GM12878 (cell line): ENCODE measurements around the gene MAGI1. TPM values are rescaled to one million over a fixed set of nuclear protein-coding genes. Genes with fewer than 3 reads are reported as not detected.

Experiments
- ATAC-seq: fragments of 200-7000 bp; cut with Tn5 transposase; 3 replicates; pipeline ENCODE4 v1.9.1; 2020; ENCODE audit warnings: mild to moderate bottlenecking, moderate library complexity
- BruUV-seq: library from RNA; stranded (reverse); fragments of 400-500 nt; replicated peaks from 2 replicates; lab custom pipeline; 2021; lab: Mats Ljungman, UMichigan
- CTCF ChIA-PET: fragments of 300-600 bp; sonication (Branson Sonifier 250); formaldehyde crosslinking; extraction: SDS; loops from one replicate; lab custom pipeline; 2021; ENCODE audit warnings: inconsistent platforms; lab: Yijun Ruan, JAX
- POLR2A ChIA-PET: fragments of 350-600 bp; formaldehyde crosslinking; extraction: SDS; loops from one replicate; lab custom pipeline; 2021; ENCODE audit warnings: inconsistent platforms; lab: Charles Lee
- RAD21 ChIA-PET: fragments of 300-600 bp; sonication (Branson Sonifier 250); formaldehyde crosslinking; loops from one replicate; lab custom pipeline; 2023; ENCODE audit warnings: antibody characterized with exemption; ENCODE audit not compliant: unreplicated experiment; lab: Charles Lee
- SMC1A ChIA-PET: fragments of 300-600 bp; sonication (Branson Sonifier 250); formaldehyde crosslinking; loops from one replicate; lab custom pipeline; 2023; ENCODE audit not compliant: unreplicated experiment, uncharacterized antibody; lab: Charles Lee
- DNase-seq: peaks from one replicate; pipeline ENCODE4 v3.0.0-alpha.2; 2011; ENCODE audit warnings: low read depth, low spot score
- FAIRE-seq: peaks from 3 replicates; lab custom pipeline; 2011; peaks lifted over from hg19 to GRCh38; lab: Jason Lieb, UNC
- H2AFZ ChIP-seq: 2 replicates; pipeline ENCODE4 v1.6.0; 2011; ENCODE audit warnings: low read depth, low read length, control low read depth; ENCODE audit not compliant: control insufficient read depth
- H3K27ac ChIP-seq: 2 replicates; pipeline ENCODE4 v1.5.1; 2011; ENCODE audit warnings: control low read depth; ENCODE audit not compliant: control insufficient read depth, insufficient read depth
- H3K27me3 ChIP-seq, 2 experiments: replicated peaks in 1 of 2; 2 replicates each; pipeline versions ENCODE4 v1.6.0 to v1.6.1; 2011; ENCODE audit warnings: low read length in 1 of 2; ENCODE audit not compliant: control insufficient read depth in 2 of 2, insufficient read depth in 2 of 2
- H3K36me3 ChIP-seq, 2 experiments: 2 replicates each; pipeline ENCODE4 v1.5.1; 2011; ENCODE audit warnings: low read length in 1 of 2; ENCODE audit not compliant: control insufficient read depth in 2 of 2, insufficient read depth in 2 of 2
- H3K4me1 ChIP-seq: 2 replicates; pipeline ENCODE4 v1.6.1; 2011; ENCODE audit warnings: mild to moderate bottlenecking, low read length, moderate library complexity, mixed read lengths; ENCODE audit not compliant: control insufficient read depth, insufficient read depth
- H3K4me2 ChIP-seq: 2 replicates; pipeline ENCODE4 v1.6.0; 2011; ENCODE audit warnings: control low read depth; ENCODE audit not compliant: control insufficient read depth, insufficient read depth
- H3K4me3 ChIP-seq: fragments of 200-600 bp; sonication (generic); 2 replicates; pipeline ENCODE4 v1.5.1; 2016
- H3K79me2 ChIP-seq: 2 replicates; pipeline ENCODE4 v1.6.0; 2011; ENCODE audit warnings: low read length; ENCODE audit not compliant: control insufficient read depth, insufficient read depth
- H3K9ac ChIP-seq: 2 replicates; pipeline ENCODE4 v1.8.0; 2011; ENCODE audit warnings: low read length, control low read depth, mixed read lengths; ENCODE audit not compliant: control insufficient read depth, insufficient read depth
- H3K9me3 ChIP-seq: replicated peaks from 3 replicates; pipeline ENCODE4 v1.5.1; 2011; ENCODE audit warnings: mild to moderate bottlenecking, low read length; ENCODE audit not compliant: control insufficient read depth, insufficient read depth
- H4K20me1 ChIP-seq: 2 replicates; pipeline ENCODE4 v1.6.0; 2011; ENCODE audit not compliant: control insufficient read depth, insufficient read depth
- CUX1 ChIP-seq: IDR thresholded peaks from 2 replicates; pipeline ENCODE4 v1.6.1; 2012; ENCODE audit warnings: improper control_type of control experiment, low read depth, low read length; ENCODE audit not compliant: insufficient replicate concordance
- EGR1 ChIP-seq, 2 experiments: IDR thresholded peaks; 1 replicate in 1 of 2; 2 replicates in 1 of 2; pipeline ENCODE4 v1.6.1; 2011 to 2012; ENCODE audit warnings: low read depth in 2 of 2, low read length in 2 of 2, borderline replicate concordance in 1 of 2, mild to moderate bottlenecking in 1 of 2, moderate library complexity in 1 of 2
- PAX8 ChIP-seq: fragments of 450-650 bp; IDR thresholded peaks from 2 replicates; pipeline ENCODE4 v1.6.1; 2017; ENCODE audit warnings: mild to moderate bottlenecking, moderate library complexity
- POLR2AphosphoS2 ChIP-seq: IDR thresholded peaks from 2 replicates; pipeline ENCODE4 v1.6.1; 2011; ENCODE audit warnings: low read depth, mild to moderate bottlenecking, low read length, improper control_type of control experiment, moderate library complexity
- ZNF687 ChIP-seq: fragments of 450-650 bp; IDR thresholded peaks from 2 replicates; pipeline ENCODE4 v1.6.1; 2017; ENCODE audit warnings: mild to moderate bottlenecking, moderate library complexity
- whole genome bisulfite sequencing: methylation state at CpG from one replicate; pipeline ENCODE4 v1.1.6; 2016; ENCODE audit warnings: low lambda C conversion rate; ENCODE audit not compliant: insufficient replicate concordance, insufficient coverage; ENCODE audit errors: missing lambda C conversion rate; 5-methylcytosine and 5-hydroxymethylcytosine counted together
- in situ Hi-C: fragments of 300-500 bp; cut with MboI; formaldehyde crosslinking; loops from 9 replicates; pipeline ENCODE4 v1.14.3; 2018; ENCODE audit warnings: mixed read lengths
- intact Hi-C: fragments of 100-400 bp; cut with micrococcal nuclease; formaldehyde crosslinking; loops from one replicate; pipeline ENCODE4 v1.14.2; 2022; ENCODE audit not compliant: unreplicated experiment
- polyA plus RNA-seq, 11 experiments: library from polyadenylated mRNA; depleted of rRNA in 4 of 11; unstranded in 6 of 11; stranded (reverse) in 5 of 11; fragments of >200 nt; fragmentation: Nextera tagmentation in 4 of 11; fragmentation: Illumina TruSeq in 1 of 11; extraction: Ambion mirVana in 4 of 11; extraction: Trizol in 1 of 11; gene quantifications; 1 replicate in 1 of 11; 2 replicates in 10 of 11; pipeline versions ENCODE4 v1.2.1 to v1.2.3, GENCODE V29; 2011 to 2016; ENCODE audit warnings: inconsistent platforms in 2 of 11, missing spikeins in 2 of 11, low read depth in 1 of 11
- total RNA-seq, 4 experiments: library from RNA; depleted of rRNA in 3 of 4; stranded (reverse); fragments of >200 nt in 3 of 4; fragmentation: Illumina TruSeq in 1 of 4; extraction: Trizol in 1 of 4; gene quantifications; 2 replicates each; pipeline versions ENCODE4 v1.2.1 to v1.2.3, GENCODE V29; 2013 to 2021

MAGI1 gene
- total and polyA plus RNA-seq, 10 of the 15 experiments (the other 5 are each of a cell fraction or from before 2014, with no cell fraction given): 0.02 to 3.3 (median 0.29) TPM; not detected in 1

- Histone ChIP-seq H3K27ac (no peak overlapping the region), H3K4me1 (no peaks in the 10 kb centered on the region), H3K36me3 (no peaks in the 10 kb centered on the region), H3K4me3 (no peak overlapping the region)
- WGBS: 0% methylated on average over 1 of the region's 1 CpG
- ChIA-PET SMC1A (no interaction called here), RAD21 (no interaction called here), POLR2A (no interaction called here)
- intact Hi-C loops: no loop called here
- no peak for ATAC-seq
- in situ Hi-C loops: no loop called here
- TF ChIP-seq ZNF687 (no peak), PAX8 (no peak), CUX1 (no peak), EGR1 (IDR thresholded peaks at IDR 0.05; ENCODE audit: borderline replicate concordance in 1 of 2, low read depth in 2 of 2, low read length in 2 of 2) (no peak), POLR2AphosphoS2 (no peak)
- TF ChIP-seq, all 136 proteins: peak for 0
- Histone ChIP-seq H2AFZ (no peak overlapping the region), H4K20me1 (no peaks in the 10 kb centered on the region), H3K9me3 (no peaks in the 10 kb centered on the region), H3K27me3 (no peaks in the 10 kb centered on the region), H3K79me2 (no peaks in the 10 kb centered on the region), H3K9ac (no peak overlapping the region), H3K4me2 (no peak overlapping the region)
- FAIRE-seq (no peak), DNase-seq (no peak)
- no TSS peak for BruUV-seq
- CTCF ChIA-PET: no interaction called here
Observed at GRCh38 chr3:65713016-65713415, 325.7 kb downstream of the MAGI1 start.
